Non-pigmented ciliary epithelial cell (primary cell): ENCODE measurements around the gene PCGF2.

Source experiments
- DNase-seq: peaks from one replicate; pipeline ENCODE4 v3.0.0-alpha.2; 2010; ENCODE audit warnings: low read depth

The PCGF2 gene

DNA sequence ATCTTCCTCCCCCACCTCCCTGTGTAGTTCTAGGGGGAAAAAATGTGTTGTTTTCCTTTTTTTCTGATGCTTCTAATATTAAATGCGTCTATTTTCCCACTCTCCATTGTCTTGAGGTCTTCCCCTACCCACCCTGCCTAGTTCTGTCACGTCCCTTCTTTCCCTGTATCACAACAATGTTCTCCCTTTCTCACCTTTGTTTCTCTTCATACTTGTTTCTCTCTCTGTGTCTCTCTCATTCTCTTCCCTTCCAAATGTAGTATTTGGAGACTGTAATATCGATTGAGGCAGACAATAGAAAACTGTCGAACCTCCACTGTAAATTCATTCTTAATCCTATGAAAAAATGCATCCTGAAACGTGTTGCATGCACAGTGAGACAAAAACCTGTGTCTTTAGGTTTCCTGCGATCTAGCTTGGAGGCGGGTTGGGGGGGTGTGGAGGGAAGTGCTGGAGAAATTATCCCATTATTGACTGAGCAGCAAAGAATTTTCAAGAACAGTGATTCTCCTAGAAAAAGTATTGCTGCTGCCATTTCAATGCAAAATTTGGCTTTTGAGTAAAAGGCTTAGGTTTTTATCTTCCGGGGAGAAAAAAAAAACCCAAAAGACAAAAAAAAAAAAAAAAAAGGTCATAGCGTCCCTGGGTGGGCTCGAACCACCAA is 3.1 kb upstream of the PCGF2 start:
- DNase-seq, result no peak

DNA sequence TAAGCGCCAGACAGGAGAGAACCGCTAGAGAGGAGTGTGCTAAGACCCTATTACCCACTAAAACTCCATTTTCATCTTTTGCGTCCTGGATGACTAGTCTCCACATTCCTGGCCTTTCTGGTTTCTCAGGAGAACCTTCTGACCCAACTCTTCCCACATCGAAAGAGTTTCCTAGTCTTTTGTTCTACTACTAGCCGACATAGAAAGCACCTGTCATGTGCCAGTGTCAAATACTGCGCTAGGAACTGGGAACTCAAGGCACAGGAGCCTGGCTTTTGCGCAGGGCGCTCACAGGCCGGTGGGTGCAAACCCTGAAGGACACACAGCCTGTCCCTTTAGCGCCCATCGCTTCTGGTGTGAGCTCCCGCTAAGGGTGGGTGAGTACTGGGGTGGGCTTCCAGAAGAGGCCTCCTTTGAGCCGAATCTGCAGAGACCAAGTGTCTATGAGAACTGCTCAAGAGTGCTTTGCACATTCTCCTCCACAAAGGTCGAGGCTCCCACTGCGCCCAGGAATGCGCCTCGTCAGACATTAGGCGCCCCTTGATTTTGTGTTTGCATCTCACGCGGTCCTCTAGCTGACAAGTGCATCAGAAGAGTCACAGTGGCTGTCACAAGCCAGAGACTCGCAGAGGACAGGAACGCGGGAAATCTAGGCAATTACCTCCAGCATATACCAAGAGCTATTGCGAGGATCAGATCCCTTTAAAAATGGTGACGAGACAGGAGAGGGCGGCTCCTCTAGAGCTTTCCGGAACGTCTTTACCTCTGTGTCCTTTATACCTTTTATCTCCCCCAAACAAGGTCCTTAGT is 2.4 kb upstream of the PCGF2 start:
- no peak for DNase-seq

DNA sequence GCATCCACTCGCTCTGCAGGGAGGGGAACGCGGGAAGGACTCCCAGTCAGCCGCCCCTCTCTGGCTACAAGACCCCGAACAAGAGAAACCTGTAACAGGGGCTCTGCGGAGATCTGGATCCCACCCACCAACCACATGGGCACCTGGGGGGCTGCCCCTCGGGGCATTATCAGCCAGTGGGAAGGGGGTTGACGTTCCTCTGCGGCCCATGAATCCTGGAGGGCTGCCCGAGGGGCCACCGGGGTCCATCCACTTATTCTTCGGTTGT is 1.8 kb upstream of the PCGF2 start:
- no peak for DNase-seq

DNA sequence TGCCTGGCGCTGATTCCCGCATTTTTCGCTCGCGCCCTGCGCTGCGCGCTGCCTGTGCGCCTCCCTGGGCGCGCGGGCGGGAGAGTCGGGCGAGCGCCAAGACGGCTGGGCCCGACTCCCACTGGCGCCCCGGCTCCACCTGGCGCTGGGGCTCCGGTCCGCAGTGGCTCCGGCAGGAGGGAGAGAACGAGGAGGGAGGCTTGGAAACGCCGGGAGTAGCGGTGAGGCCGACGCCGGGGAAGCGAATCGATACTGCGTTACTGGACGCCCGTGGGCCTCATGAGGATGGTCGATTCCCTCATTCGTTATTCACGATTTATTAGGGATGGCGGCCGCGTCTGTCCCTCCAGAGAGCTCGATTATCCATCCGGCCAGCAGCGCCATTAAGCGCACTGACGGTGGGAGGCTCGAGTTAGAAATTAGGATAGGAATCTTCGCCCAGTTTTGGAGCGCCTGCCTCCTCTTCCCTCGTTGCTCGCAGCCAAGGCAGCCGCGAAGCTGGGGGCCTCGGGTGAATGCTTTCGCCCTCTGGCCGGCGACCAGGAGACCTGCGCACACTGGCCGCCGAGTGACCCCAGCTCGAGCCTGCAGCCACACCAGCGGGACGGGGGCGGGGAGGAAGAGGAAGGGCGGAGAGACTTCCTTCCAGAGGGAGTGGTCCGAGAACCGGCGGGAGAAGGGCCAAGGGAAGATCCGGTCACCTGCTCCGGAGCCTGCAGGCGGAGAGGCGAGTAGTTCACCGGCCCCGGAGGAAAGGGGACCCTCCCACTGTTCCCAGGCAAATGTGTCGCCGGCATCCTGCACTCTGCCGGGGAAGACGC is 1.3 kb upstream of the PCGF2 start:
- DNase-seq, result no peak

DNA sequence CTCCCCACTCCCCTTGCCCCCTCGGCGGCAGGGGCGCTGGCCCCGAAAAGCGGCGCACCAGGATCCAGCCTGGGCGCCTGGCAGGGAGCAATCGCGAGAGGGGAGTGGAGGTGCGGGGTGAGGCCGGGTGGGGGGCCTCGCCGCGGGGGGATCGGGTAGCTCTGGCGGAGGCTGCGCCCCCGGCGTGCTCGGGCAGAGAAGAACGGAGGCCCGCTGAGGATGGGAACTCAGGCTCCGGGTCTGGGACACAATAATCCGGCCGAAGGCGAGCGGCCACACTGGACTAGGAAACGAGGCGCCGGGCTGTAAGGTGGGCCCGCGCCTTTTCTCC is 721 bp upstream of the PCGF2 start:
- DNase-seq, result no peak

DNA sequence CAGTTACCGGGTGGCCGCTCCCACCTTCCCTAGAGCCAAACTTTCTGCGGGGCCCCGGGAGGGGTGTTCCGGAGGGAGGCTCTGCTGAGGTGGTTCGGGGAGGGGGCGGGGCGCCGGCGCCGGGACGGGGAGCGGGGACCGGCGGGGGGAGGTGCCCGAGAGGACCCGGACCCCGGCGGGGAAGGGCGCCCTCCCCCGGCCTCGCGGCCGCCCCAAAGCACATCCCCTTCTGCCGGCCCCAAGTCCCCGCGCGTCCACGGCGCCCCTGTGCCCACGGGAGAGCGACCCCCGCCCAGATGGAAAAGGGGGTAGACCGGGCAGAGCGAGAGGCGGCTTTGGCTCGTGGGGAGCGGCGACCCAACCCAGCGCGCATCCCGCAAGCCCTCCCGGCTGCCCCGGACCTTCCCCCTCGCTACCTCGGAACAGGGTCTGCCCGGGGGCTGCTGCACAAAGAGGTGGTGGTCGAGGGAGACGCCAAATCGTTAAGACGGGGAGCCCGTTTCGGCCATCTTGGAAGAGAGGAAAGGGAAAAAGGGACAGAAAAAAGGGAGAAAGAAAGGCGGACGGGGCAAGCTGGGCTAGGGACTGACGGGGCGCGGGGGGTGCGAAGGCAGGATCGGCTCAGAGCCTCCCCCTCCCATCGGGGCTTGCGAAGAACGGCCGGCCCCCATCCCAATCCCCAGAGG is 530 bp downstream of the PCGF2 start:
- no peak for DNase-seq

DNA sequence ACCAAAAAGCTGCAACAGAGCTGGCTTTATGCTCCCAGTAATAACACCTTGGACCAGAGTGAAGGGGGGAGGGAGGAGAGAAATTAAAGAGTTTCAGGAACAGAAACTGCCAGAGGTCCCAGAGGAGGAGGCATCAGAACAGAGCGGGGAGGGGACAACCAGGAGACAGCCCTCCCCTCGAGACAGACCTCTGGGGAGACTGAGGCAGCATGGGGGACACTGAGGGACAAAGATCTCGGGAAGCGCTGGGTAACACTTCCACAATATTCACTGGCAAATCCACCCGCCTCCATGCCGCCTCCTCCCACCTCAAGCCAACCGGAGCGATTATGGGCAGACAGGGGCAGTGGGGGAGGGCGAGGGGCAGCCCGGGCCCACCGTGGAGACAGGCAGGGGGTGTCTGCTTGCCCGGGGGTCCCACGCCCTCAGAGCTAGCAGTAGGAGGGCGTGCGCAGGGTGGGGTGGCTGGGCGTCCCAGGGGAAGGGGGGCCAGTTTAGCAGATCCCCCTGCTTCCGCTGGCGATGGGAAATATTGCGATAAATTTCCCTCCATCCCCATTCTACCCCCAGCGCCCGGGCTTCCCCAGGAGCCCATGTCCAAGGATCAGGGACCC is 1.2 kb downstream of the PCGF2 start:
- no peak for DNase-seq

DNA sequence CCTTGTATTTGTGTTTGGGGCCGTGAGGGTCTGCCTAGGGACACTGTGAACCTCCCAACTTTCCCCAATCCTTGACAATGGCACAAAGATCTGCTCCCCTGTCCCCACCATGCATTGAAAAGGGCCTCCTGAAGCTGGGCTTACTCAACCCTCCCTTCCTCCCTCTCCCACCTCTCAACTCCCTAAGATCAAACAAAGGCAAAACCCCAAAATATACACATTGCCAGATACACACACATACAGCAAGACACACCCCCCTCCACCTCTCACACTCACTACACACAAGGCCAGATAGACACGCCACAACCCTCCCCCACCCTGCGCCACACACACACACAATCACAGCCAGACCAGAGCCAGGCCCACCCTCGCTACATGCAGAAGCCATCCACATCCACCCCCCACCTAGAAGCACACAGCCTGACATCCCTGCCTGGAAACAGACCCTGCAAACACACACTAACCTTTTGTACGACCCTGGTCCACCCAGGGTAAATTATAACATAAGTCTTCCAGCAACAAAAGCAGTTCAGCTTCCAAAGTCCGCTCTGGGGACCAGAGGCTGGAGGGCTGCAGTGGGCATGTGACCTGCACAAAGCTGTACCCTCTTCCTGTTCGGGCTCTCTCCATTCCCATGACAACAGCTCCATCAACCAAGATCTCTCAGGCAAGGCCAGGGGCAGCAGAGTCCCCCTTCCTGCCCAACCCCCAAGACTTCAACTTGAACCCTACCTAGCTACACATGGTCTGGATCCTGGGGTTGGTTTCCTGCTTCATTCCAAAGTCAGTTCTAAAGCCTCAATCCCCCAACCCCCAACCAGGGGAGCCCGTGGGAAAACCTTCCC is 1.9 kb downstream of the PCGF2 start:
- DNase-seq, result no peak

DNA sequence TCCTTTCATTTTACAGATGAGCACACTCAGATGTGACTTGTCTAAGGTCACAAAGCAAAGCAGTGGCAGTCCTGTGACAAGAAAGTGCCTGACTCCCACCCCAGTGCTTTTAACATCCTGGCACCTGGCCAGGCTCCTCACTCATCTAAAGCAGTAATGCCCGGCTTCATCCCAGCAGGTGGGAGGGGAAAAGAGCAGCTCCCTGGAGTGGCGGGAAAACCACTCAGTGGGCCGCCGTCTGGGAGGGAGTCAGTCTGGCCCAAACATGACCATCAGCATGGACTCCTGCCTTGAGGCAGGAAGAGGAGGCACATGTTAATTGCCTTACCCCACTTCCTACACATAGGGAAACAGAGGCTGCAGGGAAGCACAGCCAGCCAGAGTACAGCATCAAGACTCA is 2.6 kb downstream of the PCGF2 start:
- no peak for DNase-seq

DNA sequence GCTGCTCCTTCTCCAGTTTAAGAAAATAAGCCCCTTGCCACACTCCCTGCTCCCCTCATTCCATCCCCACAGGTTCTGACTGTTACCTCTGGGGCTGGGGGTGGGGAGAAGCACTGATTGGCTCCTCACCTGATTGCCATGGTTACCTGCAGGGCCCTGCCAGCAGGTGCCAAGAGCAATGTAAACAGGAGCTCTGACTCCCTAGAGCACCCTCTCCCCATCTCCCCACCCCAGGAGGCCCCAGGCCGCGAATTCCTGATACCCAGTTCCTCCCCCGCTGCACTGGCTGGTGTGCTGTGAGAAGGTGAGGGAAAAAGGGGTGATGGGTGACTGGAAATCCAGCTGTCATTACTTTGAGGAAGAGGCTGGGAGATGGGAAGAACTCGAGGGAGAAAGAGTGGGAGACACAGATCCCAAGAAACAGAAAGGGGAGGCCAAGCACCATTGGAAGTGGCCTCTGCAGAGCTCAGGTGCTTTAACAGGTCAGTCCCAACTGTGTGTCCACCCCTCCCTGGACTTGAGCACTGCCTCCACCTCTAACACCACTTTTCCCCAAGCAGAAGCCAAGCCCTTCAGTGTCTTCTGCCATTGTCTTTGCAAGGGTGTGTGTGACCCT is 4.5 kb downstream of the PCGF2 start:
- DNase-seq, result no peak

DNA sequence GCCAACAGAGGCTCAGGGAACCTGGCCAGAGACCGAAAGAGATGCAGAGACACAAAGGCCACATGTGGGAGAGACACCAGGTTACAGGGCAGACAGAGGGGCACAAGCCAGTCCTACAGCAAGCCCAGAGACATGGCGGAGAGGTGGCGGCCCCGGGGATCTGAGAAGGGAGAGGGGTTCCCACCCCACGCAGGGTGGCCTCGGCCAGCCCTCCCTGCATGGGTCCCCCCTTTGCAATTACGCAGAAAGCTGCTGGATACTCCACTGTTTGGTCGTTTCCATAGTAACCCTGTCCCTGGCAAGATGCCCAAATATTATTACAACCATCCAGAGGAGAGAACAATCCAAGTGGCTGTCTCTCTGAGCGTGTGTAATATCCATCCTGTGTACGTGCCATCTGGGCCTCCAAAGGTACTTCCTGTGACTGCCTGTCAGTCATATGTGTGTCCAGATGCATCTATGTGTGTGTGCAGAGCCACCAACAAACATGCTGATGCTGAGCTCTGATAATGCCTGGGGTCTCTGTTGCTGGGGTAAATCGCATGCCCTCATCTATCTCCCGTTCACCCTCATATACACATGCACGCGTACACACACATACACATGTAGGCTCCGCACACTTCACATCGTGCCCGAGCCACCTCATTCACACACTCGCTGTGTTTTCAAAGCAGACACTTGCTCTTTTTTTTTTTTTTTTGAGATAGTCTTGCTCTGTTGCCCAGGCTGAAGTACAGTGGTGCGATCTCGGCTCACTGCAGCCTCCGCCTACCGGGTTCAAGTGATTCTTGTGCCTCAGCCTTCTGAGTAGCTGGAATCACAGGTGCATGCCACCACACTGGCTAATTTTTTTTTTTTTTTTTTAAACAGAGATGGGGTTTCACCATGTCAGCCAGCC is 5.5 kb downstream of the PCGF2 start:
- DNase-seq, result peak; percentile 56

DNA sequence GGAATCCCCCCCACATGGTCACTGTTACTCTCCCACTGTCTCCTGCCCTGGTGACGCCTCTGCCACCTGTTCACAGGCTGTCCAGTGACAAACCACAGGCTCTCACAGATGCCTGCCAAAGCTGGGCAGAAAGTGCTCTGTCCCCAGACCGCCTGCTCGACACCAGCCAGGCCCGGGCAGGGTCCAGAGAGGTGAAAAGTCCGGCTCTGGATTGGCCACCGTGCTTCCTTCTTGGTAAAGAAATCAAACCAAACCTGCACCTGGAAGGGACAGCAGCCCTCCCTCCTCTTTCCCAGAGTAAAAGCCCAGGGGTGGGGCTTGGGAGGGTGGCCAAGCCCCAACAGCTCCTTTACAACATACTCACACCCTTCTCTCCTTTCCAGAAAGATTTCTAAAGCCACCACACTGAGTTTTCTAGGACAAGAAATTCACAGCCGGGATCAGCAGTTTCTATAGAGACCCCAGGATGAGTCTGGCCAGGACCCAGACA is 6.2 kb downstream of the PCGF2 start:
- DNase-seq, result no peak

DNA sequence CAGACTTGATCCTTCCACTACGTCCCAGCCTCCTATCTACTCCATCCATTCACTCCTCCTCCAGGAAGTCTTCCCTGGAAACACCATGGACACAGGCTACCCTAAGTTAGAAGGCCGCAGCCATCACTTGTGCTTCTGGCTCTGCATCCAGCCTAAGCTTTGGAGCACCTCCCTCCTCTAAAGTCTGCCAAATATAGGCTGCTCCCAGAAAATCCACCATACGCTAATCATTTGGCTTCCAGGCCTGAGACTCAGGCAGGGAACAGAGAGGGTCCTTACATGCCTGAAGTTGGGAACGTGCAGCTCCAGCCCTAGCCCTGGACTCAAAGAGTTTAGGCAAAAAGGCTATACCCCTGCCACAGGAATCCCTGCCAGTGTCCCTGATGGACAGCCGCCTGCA is 6.7 kb downstream of the PCGF2 start:
- no peak for DNase-seq

DNA sequence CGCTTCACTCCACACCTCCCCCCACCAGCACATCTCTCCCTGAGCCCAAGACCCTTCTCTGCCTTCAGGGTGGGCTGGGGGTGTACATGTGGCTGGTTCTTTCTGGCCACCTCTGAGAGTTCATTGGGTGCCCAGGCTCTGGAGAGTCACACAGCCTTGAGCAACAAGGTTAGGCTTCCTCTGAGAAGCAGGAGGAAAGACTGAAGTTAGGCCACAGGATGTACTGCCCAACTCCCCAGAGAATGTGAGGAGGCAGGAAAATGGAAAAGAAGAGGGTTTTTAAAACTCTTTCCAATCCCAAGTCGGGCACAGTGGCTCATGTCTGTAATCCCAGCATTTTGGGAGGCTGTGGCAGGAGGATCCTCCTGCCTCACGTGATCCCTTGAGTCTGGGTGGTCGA is 7.3 kb downstream of the PCGF2 start:
- no peak for DNase-seq

DNA sequence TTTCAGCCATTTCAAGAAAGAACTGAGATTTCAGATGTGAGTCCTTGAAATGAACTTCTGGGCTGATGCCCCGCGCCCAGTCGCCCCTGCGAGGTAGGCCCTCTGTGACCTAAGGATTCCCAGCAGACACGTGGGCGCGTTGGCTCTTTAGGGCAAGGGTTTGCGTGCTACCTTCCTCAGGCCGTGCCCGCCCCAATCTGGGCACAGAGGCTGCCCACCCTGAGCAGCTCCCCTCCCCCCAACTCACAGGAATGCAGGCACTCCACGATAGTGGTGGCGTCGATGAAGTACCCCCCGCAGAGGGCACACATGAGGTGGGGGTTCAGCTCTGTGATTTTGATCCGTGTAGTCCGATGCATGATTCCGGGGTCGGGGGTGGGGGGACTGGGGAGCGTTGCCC is 8.1 kb downstream of the PCGF2 start:
- DNase-seq, result no peak

DNA sequence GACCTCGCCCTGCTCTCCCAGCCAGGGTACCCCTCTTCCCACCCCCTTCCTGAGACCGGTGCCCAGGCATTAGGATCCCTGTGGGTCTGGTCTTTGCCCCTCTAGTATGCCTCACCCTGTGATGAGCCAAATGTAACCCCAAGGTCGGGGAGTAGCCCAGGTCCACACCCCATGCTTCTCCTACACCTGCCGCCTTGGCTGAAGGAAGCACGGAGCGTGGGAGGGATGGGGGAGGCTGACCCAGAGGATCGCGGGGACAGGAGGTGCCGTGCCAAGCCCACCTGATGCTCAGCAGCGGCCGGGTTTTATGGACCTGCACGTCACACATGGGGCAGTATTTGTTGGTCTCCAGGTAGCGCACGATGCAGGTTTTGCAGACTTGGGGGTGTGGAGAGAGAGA is 8.8 kb downstream of the PCGF2 start:
- DNase-seq, result no peak

DNA sequence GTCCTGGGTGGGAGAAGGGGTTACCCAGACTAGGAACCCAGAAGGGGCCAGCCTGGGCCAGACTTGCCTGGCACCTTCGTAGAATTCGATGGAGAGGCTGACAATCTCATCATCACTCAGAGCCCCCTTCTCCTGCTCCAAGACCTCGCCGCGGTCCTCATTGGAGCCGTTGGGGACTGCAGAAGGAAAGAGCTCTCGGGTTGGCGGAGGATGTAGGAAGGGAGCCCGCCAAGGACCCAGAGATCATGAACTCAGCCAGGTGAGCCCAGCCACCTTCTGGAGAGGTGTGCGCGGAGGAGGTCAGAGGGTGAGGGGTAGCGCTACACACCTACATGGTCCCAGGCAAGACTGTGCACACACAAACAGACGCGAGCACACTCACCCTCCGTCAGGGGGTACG is 9.4 kb downstream of the PCGF2 start:
- no peak for DNase-seq

DNA sequence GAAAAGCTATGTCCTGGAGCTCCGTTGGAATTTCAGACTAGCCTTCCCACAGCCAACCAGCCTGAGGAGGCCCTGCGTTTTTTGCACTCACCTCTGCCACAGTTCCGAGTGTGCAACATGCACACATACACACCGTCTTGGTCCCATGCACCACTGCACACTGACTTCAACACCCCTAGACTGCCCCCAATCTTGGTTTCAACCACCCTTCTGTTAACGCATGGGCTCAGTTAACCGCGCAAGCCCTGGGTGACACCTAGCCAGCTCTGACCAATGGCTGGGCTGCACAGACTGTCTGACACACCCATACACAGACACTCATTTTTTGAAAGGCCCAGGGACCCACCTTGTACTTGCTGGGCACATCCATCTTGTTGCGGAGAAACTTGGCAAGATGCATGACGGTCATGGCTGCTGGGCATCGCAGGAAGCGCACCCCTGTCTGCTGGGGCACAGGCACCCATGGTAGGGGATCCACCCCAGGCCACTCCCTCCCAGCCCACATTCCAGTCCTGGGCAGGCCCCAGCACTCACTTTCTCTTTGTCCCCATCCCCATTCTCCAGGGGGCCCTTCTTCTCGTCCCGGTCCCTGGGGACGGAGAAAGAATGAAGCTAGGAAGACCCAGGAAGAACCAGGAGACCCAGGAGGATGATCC is 10.0 kb downstream of the PCGF2 start:
- DNase-seq, result no peak
